HepG2 (cell line): ENCODE data around the gene LDLRAP1. TPM values are rescaled to one million over a fixed set of nuclear protein-coding genes. Genes with fewer than 3 reads are reported as not detected.
A peak's percentile ranks its signal among the peaks of the same experiment; 100 is the strongest.

Experiments used
- ARHGAP35 ChIP-seq: sonication (generic); formaldehyde crosslinking; IDR thresholded peaks from 2 replicates; pipeline ENCODE4 v1.9.0; 2022; ENCODE audit warnings: mild to moderate bottlenecking, inconsistent platforms, moderate library complexity, missing genetic modification reagents, borderline replicate concordance
- DMAP1 ChIP-seq: IDR thresholded peaks from 2 replicates; pipeline ENCODE4 v1.6.1; 2016
- FOXJ3 ChIP-seq: sonication (generic); formaldehyde crosslinking; IDR thresholded peaks from 2 replicates; pipeline ENCODE4 v1.4.0; 2020; ENCODE audit warnings: missing genetic modification reagents, mild to moderate bottlenecking, borderline replicate concordance
- KLF16 ChIP-seq, 2 experiments: sonication (generic) in 1 of 2; formaldehyde crosslinking in 1 of 2; IDR thresholded peaks; 2 replicates each; pipeline versions ENCODE4 v1.6.1 to v1.8.0; 2016 to 2023; ENCODE audit warnings: missing genetic modification reagents in 2 of 2, missing compliant biosample characterization in 1 of 2
- NFAT5 ChIP-seq: sonication (generic); formaldehyde crosslinking; IDR thresholded peaks from 2 replicates; pipeline ENCODE4 v1.4.0; 2020; ENCODE audit warnings: missing genetic modification reagents
- REL ChIP-seq: sonication (generic); formaldehyde crosslinking; conservative IDR thresholded peaks from 2 replicates; pipeline ENCODE4 v1.8.0; 2022; ENCODE audit warnings: mild to moderate bottlenecking, missing genetic modification reagents, moderate library complexity
- SIN3A ChIP-seq: IDR thresholded peaks from 2 replicates; pipeline ENCODE4 v1.6.1; 2011; ENCODE audit warnings: low read depth, mild to moderate bottlenecking, control low read depth, low read length, borderline replicate concordance
- SRY ChIP-seq: sonication (generic); formaldehyde crosslinking; IDR thresholded peaks from 2 replicates; pipeline ENCODE4 v1.8.0; 2022; ENCODE audit warnings: mild to moderate bottlenecking, missing genetic modification reagents
- TFDP2 ChIP-seq: sonication (generic); formaldehyde crosslinking; IDR thresholded peaks from 2 replicates; pipeline ENCODE4 v1.4.0; 2020; ENCODE audit warnings: missing genetic modification reagents
- ZMYM3 ChIP-seq: sonication (generic); formaldehyde crosslinking; IDR thresholded peaks from 2 replicates; pipeline ENCODE4 v1.5.1; 2020; ENCODE audit warnings: mild to moderate bottlenecking, missing genetic modification reagents
- ZNF180 ChIP-seq: sonication (generic); formaldehyde crosslinking; IDR thresholded peaks from 2 replicates; pipeline ENCODE4 v1.4.0; 2020; ENCODE audit warnings: low read depth, missing genetic modification reagents, borderline replicate concordance
- ZNF326 ChIP-seq: sonication (generic); formaldehyde crosslinking; IDR thresholded peaks from 2 replicates; pipeline ENCODE4 v1.4.0; 2020; ENCODE audit warnings: missing genetic modification reagents, borderline replicate concordance
- ZNF547 ChIP-seq: sonication (generic); formaldehyde crosslinking; IDR thresholded peaks from 2 replicates; pipeline ENCODE4 v1.5.1; 2020; ENCODE audit warnings: mild to moderate bottlenecking, missing genetic modification reagents
- ZNF580 ChIP-seq: IDR thresholded peaks from 2 replicates; pipeline ENCODE4 v1.6.1; 2016; ENCODE audit warnings: low read depth, borderline replicate concordance
- ZNF800 ChIP-seq: sonication (generic); formaldehyde crosslinking; IDR thresholded peaks from 2 replicates; pipeline ENCODE4 v1.4.0; 2020; ENCODE audit warnings: missing genetic modification reagents
- ZNF878 ChIP-seq: sonication (generic); formaldehyde crosslinking; IDR thresholded peaks from 2 replicates; pipeline ENCODE4 v1.8.1; 2023; ENCODE audit warnings: mild to moderate bottlenecking, missing genetic modification reagents, moderate library complexity
- polyA plus RNA-seq, 8 experiments: library from polyadenylated mRNA; depleted of rRNA in 3 of 8; stranded (reverse) in 7 of 8; unstranded in 1 of 8; fragments of >200 nt; fragmentation: Illumina TruSeq in 4 of 8; extraction: Trizol in 4 of 8; gene quantifications; 2 replicates each; pipeline versions ENCODE4 v1.2.1 to v1.2.3, GENCODE V29; 2011 to 2016; ENCODE audit warnings: low read depth in 4 of 8, missing spikeins in 1 of 8, mixed read lengths in 1 of 8; ENCODE audit not compliant: insufficient read depth in 1 of 8
- total RNA-seq, 5 experiments: library from RNA; depleted of rRNA; stranded (reverse); fragments of >200 nt; fragmentation: Illumina TruSeq; extraction: Trizol; gene quantifications; 2 replicates each; pipeline ENCODE4 v1.2.3, GENCODE V29; 2016; ENCODE audit warnings: low read depth in 1 of 5

LDLRAP1 gene
- total and polyA plus RNA-seq, 2 of the 13 experiments (the other 11 are each of a cell fraction or from before 2014, with no cell fraction given), result 7.2 to 12.1 TPM

- no peak for TF ChIP-seq NFAT5 (CRISPR knock-in tag)
- TF ChIP-seq FOXJ3 (CRISPR knock-in tag), result no peak
- no peak for TF ChIP-seq SIN3A
- TF ChIP-seq ZNF326, result no peak
- TF ChIP-seq ZNF180 (CRISPR knock-in tag), result no peak
- TF ChIP-seq TFDP2 (CRISPR knock-in tag), result no peak
- TF ChIP-seq SRY (CRISPR knock-in tag), result no peak
- no peak for TF ChIP-seq ZNF580 (CRISPR knock-in tag)
- no peak for TF ChIP-seq ZMYM3 (CRISPR knock-in tag)
- no peak for TF ChIP-seq ZNF878
- no peak for TF ChIP-seq ZNF800 (CRISPR knock-in tag)
- no peak for TF ChIP-seq DMAP1
- peak in 1 of 2 experiments; percentile 5; a peak in 1 of 4 replicates for TF ChIP-seq KLF16 (CRISPR knock-in tag; IDR thresholded peaks at IDR 0.05)
- TF ChIP-seq ARHGAP35 (CRISPR knock-in tag), result no peak
- TF ChIP-seq ZNF547 (CRISPR knock-in tag), result peak; percentile 30; the same call in 1 of the 2 replicates
- TF ChIP-seq REL (CRISPR knock-in tag), result no peak
Measured at GRCh38 chr1:25543425-25544242, at the start of gene LDLRAP1 (continued).
